ENCODE measurements around the gene SORL1.
"Not testable (repeated sequence)": the region's sequence is repeated elsewhere in the genome, so short reads cannot be mapped to it uniquely, and the experiment has no call there.

The SORL1 gene

DNA sequence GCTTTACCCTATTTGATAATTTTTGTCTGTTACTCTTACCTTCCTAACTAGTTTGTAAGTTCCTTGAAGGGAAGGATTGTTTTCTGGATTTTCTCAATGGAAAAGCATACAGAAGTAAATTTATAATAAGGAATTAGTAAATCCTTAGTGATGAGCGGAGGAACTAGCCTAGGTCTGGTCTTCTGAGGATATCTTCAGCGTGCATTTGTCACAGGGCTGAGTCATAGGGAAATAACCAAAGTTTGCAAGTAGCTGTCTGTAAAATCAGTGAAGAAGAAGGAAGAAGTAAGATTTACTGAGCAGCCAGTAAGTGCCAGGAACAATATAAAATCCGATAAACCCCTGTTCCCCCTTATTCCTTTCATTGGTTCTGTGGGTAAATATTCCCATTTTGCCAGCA, 163.4 kb downstream of the SORL1 start:
- no peak for DNase-seq (ENCODE audit: low read depth in 1 of 2, low spot score in 1 of 2)

GRCh38 chr11:121618516-121618915, 166.4 kb downstream of the SORL1 start:
- no peak for DNase-seq (ENCODE audit: low read depth in 1 of 2, low spot score in 1 of 2)

GRCh38 chr11:121625777-121626506, 173.8 kb downstream of the SORL1 start:
- no peak for DNase-seq (ENCODE audit: low read depth in 1 of 2, low spot score in 1 of 2)

DNA sequence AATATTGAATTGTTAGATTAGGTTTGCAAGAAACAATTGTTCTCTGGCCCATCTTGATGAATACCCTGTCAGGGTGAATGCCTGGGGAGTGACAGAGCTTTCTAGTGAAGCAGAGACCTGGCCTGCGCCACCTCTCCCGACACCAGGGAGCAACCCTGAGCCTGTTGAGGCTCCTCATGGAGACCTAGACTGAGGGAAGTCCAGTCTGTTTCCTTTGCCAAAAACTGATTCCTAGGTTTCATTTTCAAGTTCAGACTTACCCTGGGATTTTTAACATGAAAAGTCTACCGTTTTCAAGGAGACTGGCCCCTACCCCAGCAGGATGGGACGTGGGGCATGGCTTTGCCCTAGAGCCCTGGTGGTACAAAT, 174.4 kb downstream of the SORL1 start:
- no peak for DNase-seq (ENCODE audit: low read depth in 1 of 2, low spot score in 1 of 2)

GRCh38 chr11:121626980-121627379, 174.9 kb downstream of the SORL1 start:
- no peak for DNase-seq (ENCODE audit: low read depth in 1 of 2, low spot score in 1 of 2)

DNA sequence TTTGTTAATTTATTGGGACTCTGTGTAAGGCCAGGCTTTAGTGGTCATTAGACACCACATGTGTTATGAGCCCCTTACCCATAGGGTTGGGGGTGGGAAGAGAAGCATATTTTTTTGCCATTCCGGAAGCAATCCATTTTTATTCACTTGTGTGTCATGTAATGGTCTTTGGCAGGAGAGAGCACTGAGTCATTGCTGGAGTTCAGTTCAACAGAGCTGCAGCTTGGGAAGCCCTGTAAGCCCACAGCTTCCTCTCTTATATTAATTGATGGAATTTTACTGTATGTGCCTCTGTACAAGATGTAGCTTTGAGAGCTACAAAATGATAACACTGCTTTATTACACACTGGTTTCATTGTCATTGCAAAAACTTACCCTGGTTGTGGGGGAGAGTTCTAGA, 177.9 kb downstream of the SORL1 start:
- DNase-seq (ENCODE audit: low read depth in 1 of 2, low spot score in 1 of 2) = no peak

- DNase-seq (ENCODE audit: low read depth in 1 of 2, low spot score in 1 of 2) = no peak
Observed at GRCh38 chr11:121631456-121631855, 179.3 kb downstream of the SORL1 start.

- no peak for DNase-seq (ENCODE audit: low read depth in 1 of 2, low spot score in 1 of 2)
Observed at GRCh38 chr11:121634273-121634672, 182.2 kb downstream of the SORL1 start.

GRCh38 chr11:121634889-121635288, 182.8 kb downstream of the SORL1 start:
- DNase-seq (ENCODE audit: low read depth in 1 of 2, low spot score in 1 of 2) = no peak

DNA sequence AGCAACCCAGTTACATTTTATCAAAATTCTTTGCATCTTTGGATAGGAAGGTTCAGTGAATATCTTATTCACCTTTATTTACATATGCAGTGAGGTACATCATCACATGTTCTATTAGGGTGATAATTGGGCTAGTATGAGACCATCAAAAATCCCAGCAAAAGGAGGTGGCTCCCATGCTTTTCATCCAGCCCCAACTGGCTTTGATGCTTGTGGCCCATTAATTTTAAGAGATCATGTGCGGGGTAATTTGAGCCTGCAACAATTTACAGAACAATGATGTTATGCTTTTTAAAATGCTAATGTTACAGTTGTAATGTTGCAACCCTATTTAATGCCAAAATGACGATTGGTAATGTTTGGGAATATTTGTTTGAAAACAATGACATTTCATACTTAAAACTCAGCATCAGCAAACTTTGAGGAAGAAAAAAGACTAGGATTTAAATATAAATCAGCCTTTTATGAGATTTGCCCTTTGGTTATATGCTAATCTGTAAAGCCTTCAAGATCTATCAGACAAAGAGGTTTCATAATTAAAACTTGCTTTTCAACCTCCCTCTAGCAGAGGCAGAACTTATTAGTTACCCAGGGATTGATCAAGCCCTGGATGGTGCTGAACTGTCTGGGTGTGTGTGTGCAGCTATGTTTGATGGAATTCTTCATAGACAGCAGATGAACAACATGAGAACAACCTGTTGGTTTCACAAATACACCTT, 184.1 kb downstream of the SORL1 start:
- DNase-seq (ENCODE audit: low read depth in 1 of 2, low spot score in 1 of 2) = no peak

- DNase-seq (ENCODE audit: low read depth in 1 of 2, low spot score in 1 of 2) = no peak
Observed at GRCh38 chr11:121636800-121637176, 184.7 kb downstream of the SORL1 start.

DNA sequence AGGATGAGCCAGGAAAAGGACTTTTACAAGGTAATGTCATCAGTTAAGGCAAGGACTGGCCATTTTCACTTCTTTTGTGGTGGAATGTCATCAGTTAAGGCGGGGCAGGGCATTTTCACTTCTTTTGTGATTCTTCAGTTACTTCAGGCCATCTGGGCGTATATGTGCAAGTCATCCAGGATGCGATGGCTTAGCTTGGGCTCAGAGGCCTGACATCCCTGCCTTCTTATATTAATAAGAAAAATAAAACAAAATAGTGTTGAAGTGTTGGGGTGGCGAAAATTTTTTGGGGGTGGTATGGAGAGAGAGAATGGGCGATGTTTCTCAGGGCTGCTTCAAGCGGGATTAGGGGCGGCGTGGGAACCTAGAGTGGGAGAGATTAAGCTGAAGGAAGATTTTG, 185.5 kb downstream of the SORL1 start:
- not testable (repeated sequence) for DNase-seq (ENCODE audit: low read depth in 1 of 2, low spot score in 1 of 2)

DNA sequence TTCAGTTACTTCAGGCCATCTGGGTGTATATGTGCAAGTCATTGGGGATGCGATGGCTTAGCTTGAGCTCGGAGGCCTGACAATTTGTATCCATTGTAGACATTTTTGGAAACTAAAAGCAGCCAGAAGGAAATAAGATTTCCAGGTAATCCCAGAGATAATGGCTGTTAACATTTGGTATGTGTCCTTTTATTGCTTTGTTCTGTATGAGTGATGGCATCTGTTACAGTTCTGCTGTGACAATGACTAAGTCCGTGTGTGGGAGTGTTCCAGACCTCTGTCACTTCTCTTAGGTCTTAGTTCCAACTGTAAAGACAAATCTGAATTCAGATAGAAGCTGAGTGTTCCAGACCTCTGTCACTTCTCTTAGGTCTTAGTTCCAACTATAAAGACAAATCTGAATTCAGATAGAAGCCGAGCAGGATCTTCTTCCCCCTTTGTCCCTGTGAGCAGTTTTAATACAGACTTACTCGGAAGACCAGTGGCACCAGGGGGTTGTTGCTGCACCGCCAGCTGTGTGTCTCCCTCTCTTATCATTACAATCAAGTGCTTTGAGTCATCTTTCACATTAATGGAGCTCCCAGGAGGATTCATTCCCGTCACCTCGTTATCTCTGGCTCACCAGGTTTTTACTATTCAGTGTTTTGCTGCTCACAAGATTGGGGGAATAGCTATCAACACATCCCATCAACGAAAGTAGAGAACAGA, 191.5 kb downstream of the SORL1 start:
- DNase-seq (ENCODE audit: low read depth in 1 of 2, low spot score in 1 of 2) = no peak

DNA sequence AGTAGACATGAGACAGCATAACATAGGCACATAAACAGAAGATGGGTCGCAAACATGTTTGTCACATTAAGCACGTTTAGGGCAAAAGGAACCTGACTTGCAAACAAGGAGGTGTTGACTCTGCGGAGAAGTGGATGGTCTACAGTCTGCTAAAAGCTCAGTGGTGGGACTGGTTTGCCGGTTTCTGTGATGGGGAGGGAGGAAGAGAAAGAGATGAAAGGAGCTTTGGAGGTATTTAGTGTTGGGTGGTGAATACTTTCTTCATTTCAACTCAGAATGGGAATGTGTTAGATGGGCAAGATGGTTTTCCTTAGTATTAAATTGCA, 192.0 kb downstream of the SORL1 start:
- DNase-seq (ENCODE audit: low read depth in 1 of 2, low spot score in 1 of 2) = no peak

DNA sequence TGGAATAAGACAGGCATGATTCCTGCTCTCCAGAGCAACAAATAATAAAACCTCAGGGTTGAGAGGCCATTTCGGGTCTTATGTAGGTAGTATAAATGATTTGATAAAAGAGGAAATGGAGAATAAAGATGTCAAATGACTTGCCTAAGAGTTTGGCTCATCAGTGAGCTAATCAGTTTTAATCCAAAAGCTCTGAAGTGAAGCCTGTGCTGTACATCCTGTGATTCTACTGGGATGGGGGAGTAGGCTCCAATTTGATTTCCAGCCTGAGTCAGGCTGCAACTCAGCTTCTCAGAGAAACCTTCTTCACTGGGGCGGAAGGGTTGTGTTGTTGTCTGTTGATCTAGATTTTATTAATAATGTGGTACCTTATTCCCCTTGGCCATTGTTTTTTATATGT, 192.9 kb downstream of the SORL1 start:
- no peak for DNase-seq (ENCODE audit: low read depth in 1 of 2, low spot score in 1 of 2)

GRCh38 chr11:121645596-121645995, 193.5 kb downstream of the SORL1 start:
- no peak for DNase-seq (ENCODE audit: low read depth in 1 of 2, low spot score in 1 of 2)

DNA sequence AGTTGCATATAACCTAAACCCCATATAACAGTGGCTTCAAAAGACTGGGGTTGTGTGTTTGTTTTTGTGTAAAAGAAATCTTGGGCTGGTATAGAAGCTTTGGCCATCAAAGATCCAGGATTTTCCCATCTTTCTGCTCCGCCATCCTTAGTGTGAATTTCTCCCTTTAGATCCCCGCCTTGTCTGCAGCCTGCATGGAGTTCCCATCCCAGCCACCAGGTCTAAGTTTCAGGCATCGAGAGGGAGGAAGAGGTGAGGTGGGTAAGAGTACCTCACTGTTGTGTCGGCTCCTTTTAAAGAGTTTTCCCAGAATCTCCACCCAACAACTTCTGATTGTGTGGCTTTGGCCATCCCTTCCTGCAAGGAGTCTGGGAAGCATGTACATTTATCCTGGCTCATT, 196.2 kb downstream of the SORL1 start:
- no peak for DNase-seq (ENCODE audit: low read depth in 1 of 2, low spot score in 1 of 2)

DNA sequence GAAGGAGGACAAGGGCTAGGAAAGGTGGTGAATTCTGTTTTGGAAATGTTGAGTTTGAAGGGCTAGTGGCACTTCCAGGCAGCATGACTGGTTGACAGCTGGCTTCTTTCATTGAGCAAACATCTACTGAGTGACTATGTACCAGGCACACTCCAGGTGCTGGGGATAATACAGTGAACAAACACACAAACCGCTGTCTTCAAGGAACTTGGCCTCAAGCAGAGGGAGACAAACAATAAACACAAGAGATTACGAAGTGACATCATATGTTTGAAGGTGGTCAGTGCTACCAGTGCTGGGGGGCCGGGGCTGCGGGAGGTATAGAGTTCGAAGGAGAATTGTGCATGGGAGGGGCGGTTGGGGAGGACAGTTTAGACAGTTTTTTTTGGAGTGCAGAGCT, 197.7 kb downstream of the SORL1 start:
- DNase-seq (ENCODE audit: low read depth in 1 of 2, low spot score in 1 of 2) = no peak

DNA sequence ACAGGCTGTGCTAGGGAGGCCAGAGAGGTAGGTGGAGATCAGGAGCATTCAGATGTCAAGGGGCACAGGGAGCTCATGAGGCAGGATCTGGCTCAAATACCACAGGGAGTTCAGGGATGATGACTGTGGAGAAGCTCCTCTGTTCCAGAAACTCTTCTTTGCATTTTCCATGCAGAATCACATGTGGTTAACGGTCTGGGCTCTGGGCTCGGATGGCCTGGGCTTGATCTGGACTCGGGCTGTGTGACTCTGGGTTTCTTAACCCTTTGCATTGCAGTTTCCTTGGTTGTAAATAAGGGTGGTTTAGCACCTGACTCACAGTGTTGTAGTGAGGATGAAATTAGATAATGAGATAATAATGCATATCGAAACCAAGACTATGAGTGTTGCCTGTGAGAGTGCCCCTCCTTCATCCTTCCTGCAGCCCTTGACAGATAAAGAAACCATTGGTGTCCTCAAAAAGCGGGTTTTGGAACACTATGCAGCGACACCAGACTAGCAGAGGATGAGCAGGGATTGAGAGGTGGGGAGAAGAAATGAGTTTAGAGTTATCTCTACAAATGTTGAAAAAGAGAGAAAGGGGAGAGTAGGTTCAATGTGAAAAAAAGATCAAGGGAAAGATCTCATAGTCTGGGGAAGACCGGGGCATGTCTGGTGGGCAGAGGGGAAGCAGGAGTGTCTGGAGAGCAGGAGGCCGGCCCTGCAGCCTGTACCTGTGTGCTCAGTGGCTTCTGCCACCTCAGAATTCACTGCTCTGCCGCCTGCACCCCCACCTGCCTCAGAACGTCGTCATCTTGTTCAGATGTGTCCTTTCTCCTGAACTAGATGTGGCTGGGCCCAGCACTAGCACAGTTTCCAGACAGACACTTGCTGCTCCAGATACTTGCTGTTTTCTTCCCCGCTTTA, 198.5 kb downstream of the SORL1 start:
- DNase-seq (ENCODE audit: low read depth in 1 of 2, low spot score in 1 of 2) = no peak

GRCh38 chr11:121651257-121651605, 199.1 kb downstream of the SORL1 start:
- no peak for DNase-seq (ENCODE audit: low read depth in 1 of 2, low spot score in 1 of 2)

- no peak for DNase-seq (ENCODE audit: low read depth in 1 of 2, low spot score in 1 of 2)
Observed at GRCh38 chr11:121652971-121653370, 200.9 kb downstream of the SORL1 start.
